ENCODE data around the gene CMC2. TPM values are rescaled to one million over a fixed set of nuclear protein-coding genes. Genes with fewer than 3 reads are reported as not detected.
A peak's percentile ranks its signal among the peaks of the same experiment; 100 is the strongest.

Gene CMC2
- total RNA-seq, result 36.8 TPM

DNA sequence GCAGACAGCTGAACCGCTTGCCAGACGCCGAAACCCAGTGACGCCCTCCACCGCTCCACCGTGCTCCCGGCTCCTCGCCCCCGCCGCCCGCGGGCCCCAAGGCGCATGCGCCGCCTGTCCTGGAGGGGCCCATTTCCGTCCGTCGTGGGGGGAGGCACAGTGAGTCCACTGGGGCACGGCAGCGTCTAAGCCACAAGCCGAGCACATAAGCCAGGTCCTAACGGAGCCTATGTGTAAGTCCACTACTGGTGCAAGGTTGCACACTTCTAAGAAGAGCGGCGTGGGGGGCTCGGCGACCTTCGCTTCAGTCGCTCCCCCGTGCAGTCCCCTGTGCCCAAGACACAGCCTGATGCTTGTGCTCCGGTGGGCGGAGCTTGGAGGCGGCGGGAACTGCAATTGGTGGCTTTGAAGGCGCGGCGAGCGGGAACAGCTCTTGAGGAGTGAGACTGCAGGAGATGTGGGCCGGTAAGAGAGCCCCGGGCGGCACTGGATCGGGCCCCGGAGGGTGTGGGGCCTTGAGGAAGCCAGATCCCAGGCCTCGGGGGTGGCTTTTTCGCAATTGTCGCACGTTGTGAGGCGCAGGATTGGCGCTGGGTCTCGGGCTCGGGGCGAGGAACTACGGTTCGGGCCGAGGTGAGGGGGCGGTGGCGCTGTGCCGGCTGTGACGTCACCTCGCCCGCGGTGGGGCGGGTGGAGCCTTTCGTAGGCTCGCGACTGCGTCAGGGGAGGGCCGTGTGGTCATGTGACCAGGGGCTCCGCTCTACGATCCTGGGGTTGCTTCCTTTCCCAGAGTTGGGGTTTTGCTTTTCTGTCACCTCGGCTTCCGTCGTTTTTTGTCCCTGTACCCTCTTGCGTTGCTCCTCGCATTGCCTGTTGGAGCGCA is at the start of gene CMC2, which contains the start of gene CENPN:
TSS of gene CMC2 (minus strand) at position 73 of the 883 bp plus-strand sequence. CDS start 9,491 bp downstream, outside the sequence.
TSS of gene CENPN (plus strand) at position 402 of the 883 bp plus-strand sequence. CDS start 4,726 bp downstream, outside the sequence.
- ATAC-seq (peak; percentile 89), DNase-seq (ENCODE audit: low spot score) (peak; percentile 99)

DNA sequence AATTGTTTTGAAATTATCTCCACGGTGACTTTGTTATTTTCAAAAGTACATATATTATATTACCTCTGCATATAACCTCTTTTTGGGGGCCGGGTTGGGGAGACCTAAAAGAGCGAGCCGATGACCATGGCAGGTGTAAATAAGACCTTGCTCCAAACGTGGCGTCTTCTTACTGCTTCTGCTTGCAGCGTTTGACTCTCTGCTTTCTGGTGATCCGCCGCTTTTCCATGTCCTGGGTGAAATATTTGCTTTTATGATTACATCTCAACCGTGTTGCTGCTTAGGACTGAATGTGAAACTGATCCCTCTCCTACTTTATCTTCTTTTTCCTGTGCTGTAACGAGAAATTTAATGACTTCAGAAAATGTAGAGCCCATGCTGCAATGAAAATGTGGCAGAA is 47.1 kb upstream of the CMC2 start:
- DNase-seq (ENCODE audit: low spot score) (no peak), ATAC-seq (no peak)

DNA sequence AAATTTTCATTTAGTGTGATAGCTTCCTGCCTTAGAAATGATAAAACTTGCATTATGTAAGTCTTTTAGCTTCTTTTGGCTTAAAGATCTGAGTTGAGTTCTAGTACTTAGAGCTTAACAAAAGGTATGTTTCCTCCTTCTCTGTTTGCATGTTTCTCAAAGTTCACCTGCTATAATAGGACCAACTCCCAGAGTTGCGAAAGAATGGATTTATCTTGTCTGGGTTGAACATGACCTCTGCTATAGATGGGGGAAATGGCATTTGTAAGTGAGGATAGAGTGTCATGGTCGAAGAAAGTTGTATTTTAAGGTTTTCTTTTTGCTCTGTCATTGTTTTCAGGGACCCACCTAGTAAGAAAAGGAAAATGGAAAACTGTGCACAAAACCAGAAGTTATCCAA is 36.1 kb upstream of the CMC2 start:
- ATAC-seq (no peak), DNase-seq (ENCODE audit: low spot score) (no peak)

DNA sequence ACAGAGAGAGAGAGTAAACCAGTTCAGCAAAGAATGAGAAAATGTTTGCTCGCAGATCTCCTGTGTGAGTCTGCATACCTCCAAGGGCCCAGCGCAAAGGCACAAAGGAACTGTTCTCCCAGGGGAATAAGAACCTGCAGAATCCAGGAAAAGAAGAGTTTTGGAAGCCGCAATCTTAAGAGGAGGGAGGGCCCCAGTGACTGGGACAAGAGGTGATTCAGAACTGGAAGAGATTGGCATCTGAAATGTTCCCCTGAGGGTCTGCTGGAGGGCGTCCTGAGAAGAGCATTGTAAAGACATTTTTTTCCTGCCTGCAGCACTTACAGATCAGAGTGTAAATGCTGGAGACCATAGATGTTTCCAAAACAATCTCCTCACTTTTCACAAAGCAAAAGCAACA is 35.0 kb upstream of the CMC2 start:
- ATAC-seq (no peak), DNase-seq (ENCODE audit: low spot score) (no peak)

DNA sequence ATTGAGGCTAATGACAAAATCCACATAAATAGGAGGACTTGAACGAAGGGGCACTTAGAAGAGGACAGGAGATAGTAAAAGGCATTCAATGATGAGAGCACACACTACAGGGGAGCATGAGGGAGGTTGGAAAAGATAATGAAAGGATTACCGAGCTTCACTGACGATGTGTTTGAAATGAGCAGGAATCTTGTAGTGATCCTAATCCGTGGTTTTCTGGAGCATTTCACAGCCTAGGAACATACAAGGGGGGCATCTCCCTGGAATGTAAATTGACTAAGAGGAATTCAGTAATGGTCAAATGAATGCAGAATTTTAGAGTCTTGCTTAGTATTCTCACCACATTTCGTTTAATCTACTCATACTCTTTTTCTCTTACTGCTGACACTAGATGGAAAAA is 34.2 kb upstream of the CMC2 start:
- DNase-seq (ENCODE audit: low spot score) (no peak), ATAC-seq (no peak)

DNA sequence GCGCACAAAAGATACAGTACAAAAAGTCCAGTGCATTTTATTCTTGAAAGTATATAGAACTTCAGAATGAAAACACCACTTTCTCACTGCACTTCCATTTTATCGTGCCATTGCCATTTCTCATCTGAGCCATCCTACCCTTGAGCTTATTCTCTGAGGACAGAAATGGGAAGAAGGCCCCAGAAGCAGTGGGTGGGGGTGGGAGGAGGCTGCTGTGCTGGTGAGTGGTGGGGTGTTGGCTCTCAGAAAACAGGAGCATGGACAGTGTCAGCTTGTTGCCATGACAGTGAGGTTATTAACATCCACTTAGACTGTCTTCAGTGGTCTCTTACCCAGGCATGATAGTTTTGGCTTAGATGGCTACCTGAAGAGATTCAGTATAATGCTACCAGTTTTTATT is 33.4 kb upstream of the CMC2 start:
- ATAC-seq (no peak), DNase-seq (ENCODE audit: low spot score) (no peak)

DNA sequence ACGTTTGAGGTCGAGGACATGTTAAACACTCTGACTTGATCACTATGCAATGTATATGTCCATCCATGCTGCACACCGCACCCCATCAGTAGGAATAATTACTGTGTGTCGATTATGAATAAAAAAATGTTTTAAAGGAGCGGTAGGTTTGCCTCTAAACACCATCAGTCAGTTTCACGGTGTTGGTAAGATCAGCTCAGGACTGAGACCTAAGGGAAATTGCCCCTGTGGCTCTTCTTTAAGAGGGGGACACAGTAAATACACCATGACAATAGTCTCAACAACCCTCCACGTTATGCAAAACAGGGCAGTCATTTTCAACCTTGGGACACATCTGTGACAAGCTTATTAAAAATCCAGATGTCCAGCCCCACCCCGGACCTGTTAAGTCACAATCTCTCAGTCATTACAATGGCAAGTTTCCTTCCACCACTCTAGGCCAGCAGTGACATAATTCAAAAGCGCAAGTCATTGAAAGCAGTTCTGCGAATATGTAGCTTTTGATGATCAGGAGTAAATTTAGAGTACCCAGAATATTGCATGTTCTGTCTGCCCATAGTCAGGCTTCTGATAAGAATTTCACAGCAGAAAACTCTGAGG is 30.2 kb upstream of the CMC2 start:
- DNase-seq (ENCODE audit: low spot score) (no peak), ATAC-seq (no peak)

DNA sequence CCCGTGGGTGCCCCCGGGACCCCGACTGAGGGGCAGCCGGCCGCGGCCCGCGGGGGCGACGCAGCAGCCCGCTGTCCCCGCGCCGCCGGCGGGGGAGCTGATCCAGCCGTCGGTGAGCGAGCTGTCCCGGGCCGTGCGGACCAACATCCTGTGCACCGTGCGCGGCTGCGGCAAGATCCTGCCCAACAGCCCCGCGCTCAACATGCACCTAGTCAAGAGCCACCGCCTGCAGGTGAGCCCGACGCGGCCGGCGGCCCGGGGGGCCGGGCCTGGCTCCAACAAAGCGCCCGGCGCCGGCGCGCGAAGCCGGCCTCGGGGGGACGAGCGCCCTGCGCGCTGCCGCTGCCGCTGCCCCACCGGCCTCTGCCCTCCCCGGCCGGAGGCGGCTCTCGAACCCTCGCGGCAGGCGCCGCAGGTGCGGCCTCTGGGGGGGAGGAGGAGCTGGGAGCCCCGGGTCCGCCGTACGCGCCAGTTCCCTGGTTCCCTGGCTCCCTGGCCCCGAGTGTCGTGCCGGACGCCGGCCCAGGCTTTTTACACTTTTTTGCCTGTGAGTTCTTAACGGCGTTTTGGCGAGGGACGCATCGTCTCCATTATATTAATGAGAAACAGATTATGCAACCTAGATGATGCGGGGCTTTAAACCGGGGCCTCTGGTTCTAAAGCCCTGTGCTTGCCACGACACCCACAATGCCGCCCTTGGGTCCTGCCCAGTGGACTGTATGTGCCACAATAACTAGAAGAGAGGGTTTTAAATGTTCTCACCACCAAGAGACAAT is 29.5 kb upstream of the CMC2 start:
- peak; percentile 59 for DNase-seq (ENCODE audit: low spot score)
- peak; percentile 59 for ATAC-seq

DNA sequence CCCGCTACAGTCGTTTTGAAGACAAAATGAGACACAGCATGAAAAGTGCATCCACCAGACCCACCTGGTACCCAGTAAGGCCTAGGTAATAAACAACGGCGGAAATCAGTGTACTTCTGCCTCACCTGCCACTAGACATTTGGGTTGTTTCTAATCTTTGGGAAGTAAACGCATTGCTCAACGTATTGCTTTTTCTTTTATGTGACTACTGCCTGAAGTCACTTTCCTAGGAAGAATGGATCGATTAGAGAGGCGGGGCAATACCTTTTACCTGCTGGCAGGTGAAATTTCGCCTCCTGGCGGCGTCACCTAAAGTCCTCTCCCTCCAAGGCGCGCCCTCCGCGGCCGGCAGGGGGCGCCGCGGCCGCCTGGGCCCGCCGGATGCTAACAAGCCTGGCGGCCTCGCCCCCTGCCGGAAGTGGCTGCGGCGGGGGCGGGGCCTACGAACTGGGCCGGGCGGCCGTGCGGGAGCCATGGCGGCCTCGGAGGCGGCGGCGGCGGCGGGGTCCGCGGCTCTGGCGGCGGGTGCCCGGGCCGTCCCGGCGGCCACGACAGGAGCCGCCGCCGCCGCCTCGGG is 28.8 kb upstream of the CMC2 start, which contains the start of gene ATMIN:
TSS of gene ATMIN (plus strand) at position 445 of the 577 bp plus-strand sequence. CDS start at position 474, 29 bp downstream.
- DNase-seq (ENCODE audit: low spot score) (peak; percentile 91), ATAC-seq (peak; percentile 99)

DNA sequence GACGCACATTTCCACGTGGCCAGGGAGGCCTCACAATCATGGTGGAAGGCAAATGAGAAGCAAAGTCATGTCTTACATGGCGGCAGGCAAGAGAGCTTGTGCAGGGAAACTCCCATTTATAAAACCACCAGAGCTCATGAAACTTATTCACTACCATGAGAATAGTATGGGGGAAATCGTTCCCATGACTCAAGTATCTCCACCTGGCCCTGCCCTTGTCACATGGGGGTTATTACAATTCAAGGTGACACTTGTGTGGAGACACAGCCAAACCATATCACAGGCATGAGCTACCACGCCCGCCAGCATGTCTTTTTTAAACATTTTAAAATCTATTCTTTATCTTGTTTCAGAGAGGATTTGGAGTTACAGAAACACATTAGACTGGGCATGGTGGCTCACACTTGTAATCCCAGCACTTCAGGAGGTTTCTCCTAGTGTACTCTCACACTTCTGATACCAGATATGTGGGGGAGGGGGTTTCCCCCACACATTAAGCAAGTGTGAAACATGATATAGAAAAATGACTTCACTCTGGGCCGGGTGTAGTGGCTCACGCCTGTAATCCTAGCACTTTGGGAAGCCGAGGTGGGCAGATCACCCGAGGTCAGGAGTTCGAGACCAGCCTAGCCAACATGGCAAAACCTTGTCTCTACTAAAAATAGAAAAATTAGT is 23.4 kb upstream of the CMC2 start:
- ATAC-seq, result no peak

DNA sequence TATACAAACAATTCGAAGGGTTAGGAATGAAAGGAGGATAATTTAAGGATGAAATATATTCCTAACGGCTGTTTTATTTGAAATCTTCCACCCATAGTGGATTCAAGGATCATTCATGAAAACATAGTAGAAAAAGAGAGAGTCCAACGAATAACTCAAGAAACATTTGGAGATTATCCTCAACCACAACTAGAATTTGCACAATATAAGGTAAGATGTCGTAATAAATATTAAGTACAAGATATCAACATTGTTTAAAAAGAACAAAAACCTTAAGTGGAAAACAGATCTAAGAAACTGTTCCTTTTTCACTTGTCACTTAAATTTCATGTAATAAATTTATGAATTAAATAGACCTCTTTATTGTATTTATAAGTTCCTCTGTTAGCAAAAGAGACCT is 19.7 kb upstream of the CMC2 start:
- ATAC-seq, result no peak
- DNase-seq (ENCODE audit: low spot score), result no peak

More for the DNA sequence above, 23.4 kb upstream of the CMC2 start:
- no peak for DNase-seq (ENCODE audit: low spot score)

DNA sequence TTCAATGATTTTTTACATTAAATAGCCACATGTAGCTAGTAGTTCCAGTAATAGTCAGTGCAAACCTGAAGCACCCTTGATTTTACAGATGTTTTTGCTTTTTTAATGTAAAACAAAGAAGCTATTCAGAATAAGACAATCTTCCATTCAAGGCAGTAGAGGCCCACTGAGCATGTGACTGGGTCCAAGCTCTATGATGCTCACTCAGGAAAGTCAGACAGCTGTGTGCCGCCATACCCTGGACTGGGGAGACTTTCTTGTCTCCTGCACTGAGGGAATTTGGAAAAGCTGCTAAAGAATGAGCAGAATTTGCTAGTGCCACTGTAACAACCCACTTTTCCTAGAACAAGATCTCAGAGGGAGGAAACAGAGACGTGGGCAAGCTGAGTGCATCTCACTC is 11.8 kb upstream of the CMC2 start:
- no peak for DNase-seq (ENCODE audit: low spot score)
- ATAC-seq, result no peak

DNA sequence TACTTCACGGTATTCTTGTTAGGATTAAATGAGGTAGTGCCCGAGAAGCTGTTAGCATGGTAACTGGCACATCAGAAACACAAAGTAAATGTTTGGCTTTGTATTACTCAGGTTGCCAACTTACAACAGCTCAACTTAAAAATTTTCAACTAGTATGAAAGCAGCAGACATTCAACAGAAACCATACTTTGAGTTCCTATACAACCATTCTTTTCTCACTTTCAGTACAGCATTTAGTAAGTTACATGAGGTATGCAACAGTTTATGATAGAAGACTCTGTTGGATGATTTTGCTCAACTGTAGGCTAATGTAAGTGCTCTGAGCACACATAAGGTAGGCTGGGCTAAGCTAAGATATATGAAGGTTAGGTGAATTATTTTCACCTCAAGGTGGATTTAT is 8.0 kb upstream of the CMC2 start:
- no peak for ATAC-seq
- no peak for DNase-seq (ENCODE audit: low spot score)

DNA sequence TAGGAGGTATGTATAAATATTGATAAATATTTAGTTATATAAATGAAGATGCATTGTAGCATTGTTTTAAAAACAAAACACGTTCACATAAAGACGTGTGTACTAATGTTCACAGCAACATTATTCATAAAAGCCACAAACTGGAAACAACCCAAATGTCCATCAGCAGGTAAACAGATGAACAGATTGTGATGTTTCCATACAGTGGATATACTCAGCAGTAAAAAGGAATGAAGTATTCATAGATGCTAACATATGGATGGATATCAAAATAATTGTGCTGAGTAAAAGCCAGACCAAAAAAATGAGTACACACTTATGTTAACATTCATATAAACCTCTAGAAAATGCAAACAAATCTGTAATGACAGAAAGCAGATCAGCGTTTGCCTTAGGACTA is 6.3 kb upstream of the CMC2 start:
- DNase-seq (ENCODE audit: low spot score), result no peak
- no peak for ATAC-seq

DNA sequence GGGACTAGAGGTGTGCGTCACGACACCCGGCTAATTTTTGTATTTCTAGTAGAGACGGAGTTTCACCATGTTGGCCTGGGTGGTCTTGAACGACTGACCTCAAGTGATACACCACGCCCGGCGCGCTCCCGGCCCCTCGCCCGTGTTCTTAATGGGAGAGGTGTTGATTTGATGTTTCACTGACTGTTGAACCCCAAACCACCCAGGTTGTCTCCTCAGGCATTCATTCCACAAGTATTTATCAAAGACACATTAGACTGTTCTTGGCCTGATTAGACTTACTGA is 1.8 kb upstream of the CMC2 start:
- ATAC-seq (no peak), DNase-seq (ENCODE audit: low spot score) (no peak)

DNA sequence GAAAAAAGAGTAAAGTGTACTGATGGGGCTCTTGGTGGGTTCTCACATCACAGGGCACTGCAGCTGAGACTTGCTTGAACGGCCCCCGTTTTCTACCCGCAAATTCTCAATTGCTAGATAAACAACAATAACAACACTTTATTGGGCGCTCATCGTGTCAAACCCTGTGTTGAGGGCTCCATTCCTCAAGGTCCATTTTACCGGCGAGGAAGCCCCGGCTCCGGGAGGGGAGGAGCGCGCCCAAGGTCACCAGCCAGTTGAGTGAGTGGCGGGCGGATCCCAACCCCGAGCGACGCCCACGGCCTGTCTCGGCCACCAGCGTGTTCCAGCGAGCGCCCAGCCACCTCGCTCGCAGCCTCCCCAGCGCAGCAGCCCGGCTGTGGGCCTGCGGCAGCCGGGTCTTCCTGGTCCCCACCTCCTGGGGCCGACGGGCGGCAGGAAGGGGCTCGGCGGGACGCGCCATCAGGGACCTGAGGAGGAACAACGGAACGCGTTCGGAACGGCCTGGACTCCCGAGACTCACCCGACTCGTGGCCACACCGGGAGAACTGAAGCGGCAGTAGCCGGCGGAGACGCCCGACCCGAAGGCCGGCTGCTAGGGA is 373 bp downstream of the CMC2 start:
- DNase-seq (ENCODE audit: low spot score), result peak; percentile 81
- ATAC-seq, result peak; percentile 72

DNA sequence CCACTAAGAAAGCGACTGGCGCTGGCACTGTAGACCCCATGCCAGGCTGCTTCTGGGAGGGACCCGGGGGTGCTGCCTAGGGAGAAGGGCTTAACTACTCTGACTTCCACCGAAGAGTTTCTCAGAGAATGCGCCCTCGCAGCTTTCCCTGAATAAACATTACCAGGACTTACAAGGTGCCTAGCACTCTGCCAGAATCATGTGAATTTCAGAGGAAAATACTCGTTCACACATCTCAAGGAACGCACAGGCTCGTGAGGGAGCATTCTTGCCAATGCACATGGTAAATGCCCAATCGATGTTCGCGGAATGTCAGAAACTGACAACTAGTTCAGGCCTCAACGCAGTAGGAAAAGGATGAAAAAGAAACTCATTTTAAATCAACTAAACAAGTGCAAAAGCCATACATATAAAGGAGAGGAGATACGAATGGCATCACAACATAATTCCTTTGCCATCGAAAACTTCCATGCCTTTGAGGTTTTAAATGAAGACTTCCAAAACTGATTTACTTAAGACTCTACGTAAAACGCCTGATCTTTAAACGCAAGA is 999 bp downstream of the CMC2 start:
- DNase-seq (ENCODE audit: low spot score), result no peak
- ATAC-seq, result no peak

DNA sequence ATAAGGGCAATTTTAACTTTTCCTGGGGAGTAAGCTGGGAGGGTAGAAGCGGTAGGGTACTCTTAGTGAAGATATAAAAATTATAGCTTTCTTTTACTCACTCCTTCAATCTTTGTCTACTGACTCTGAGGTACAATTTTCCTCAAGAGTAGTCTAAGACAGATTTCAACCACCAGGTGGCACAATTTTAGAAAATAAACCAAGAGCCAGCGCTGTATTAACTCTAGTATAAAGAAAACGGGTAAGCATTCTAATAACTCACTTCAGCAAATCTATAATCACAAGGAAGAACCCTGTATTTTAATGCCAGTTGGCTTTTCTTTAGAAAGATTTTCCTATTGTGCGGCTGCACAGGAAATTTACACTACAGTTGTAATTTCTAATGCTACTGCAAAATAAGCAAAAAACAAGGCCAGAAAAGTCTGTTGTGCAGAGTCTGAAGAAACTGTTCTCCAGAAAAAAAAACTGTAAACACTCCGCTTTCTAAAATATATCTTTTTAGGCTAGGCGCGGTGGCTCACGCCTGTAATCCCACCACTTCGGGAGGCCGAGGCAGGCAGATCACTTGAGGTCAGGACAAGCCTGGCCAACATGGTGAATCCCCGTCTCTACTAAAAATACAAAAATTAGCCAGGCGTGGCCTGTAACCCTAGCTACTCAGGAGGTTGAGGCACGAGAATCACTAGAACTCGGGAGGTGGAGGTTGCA is 1.9 kb downstream of the CMC2 start:
- no peak for ATAC-seq
- DNase-seq (ENCODE audit: low spot score), result no peak
